Stimulated activated naive CD8-positive, alpha-beta T cell treated with anti-CD3 and anti-CD28 coated beads, Interleukin-15, amount 100 ng/mL, for 72 hours (primary cell): ENCODE results near the gene CDRT4.

ENCODE experiments used
- ATAC-seq: fragments of 150-1000 bp; cut with Tn5 transposase; 2 replicates; pipeline ENCODE4 v1.10.0; 2021; ENCODE audit warnings: mild to moderate bottlenecking, moderate library complexity
- DNase-seq, 2 donors: peaks; one replicate each; pipeline ENCODE4 v3.0.0; 2021 to 2022
- H3K27ac Mint-ChIP-seq, 2 donors: one replicate each; pipeline ENCODE4 v1.8.0; 2022; ENCODE audit warnings: mild to moderate bottlenecking in 2 of 2, mixed read lengths in 2 of 2, moderate library complexity in 2 of 2
- H3K27me3 Mint-ChIP-seq: one replicate; pipeline ENCODE4 v1.8.0; 2022; ENCODE audit warnings: mixed read lengths
- H3K4me1 Mint-ChIP-seq: one replicate; pipeline ENCODE4 v1.8.0; 2022; ENCODE audit warnings: mild to moderate bottlenecking, mixed read lengths
- H3K4me3 Mint-ChIP-seq, 2 donors: one replicate each; pipeline ENCODE4 v1.8.0; 2022; ENCODE audit warnings: mild to moderate bottlenecking in 2 of 2, mixed read lengths in 2 of 2, moderate library complexity in 1 of 2
- H3K9me3 Mint-ChIP-seq, 2 donors: one replicate each; pipeline ENCODE4 v1.8.0; 2022; ENCODE audit warnings: mixed read lengths in 2 of 2

CDRT4 gene

DNA sequence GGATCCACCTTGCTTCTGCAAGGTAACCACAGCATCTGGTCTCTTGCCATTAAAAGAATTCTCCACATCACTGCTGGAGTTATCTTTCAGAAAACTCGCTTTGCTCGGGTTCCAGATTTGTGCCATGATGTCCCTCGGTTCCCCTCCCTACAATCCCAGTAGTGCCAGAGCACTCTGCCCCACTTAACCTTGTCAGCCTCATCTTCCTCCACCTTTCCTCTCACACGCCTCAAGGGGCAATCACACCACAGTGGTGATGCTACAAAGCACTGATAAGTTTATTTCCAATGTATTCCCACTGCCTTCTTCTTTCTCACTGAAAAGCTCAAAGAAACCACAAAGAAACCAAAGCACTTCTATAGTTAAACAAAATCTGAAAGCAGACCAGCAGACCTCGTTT is 11.4 kb upstream of the CDRT4 start:
- Mint-ChIP-seq H3K9me3 (no peaks in the 10 kb centered on the region), H3K27me3 (no peaks in the 10 kb centered on the region), H3K27ac (no peak overlapping the region), H3K4me1 (peaks cover 5% of the 10 kb centered on the region), H3K4me3 (no peak overlapping the region)
- ATAC-seq = no peak
- no peak for DNase-seq

DNA sequence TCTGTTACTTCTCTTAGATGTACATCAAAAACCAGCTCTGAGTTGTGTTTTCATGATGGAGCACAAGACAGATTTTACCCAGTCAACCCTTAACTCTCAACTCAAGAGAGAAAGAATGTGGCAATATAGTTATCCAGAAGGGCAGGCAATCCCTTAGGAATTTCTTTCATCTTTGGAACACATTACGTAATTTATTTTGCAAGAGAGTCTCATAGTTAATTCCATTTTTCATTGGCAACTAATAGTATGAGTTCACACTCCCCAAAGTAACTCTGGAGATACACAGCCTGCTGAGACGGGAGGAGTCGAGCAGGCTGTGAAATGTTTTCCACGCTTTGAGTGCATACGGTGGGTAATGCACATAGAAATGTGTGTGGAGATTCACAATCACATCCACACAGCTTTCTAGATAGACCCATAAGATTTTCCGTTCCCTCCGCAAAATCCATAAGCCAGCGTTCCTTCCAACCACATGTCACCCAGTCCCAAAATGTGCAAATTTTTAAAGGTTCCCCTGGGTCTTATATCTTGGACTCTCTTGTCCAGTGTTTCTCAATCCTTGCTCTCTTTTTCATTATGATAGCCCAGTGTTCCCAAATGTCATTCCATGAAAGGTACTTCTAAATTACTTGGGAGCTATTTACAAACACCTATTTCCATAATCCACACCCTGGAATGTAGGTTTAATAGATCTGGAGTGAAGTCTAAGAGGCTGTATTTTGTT is 8.4 kb upstream of the CDRT4 start:
- H3K4me3 Mint-ChIP-seq = no peak overlapping the region
- no peak overlapping the region for H3K27ac Mint-ChIP-seq
- H3K27me3 Mint-ChIP-seq = no peaks in the 10 kb centered on the region
- DNase-seq = no peak
- no peaks in the 10 kb centered on the region for H3K9me3 Mint-ChIP-seq
- H3K4me1 Mint-ChIP-seq = peaks cover 5% of the 10 kb centered on the region
- ATAC-seq = no peak

DNA sequence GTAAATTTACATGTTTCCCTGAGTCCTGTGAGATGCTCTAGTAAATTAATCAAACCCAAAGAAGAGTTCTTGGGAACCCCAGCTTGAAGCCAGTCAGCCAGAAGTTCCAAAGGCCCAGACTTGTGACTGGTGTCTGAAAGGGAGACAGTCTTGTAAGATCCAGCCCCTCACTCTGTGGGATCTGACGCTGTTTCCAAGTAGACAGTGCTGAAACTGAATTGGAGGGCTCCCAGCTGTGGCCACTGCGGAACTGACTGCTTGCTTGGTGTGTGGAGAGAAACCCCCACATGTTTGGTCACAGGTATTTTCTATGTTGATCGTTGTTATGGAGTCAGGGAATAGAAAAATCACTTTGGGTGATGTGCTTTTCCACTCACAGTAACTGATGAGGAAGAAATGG is 5.5 kb upstream of the CDRT4 start:
- no peak overlapping the region for H3K4me3 Mint-ChIP-seq
- H3K27me3 Mint-ChIP-seq = no peaks in the 10 kb centered on the region
- no peak overlapping the region for H3K27ac Mint-ChIP-seq
- no peaks in the 10 kb centered on the region for H3K9me3 Mint-ChIP-seq
- DNase-seq (no peak), ATAC-seq (no peak)
- H3K4me1 Mint-ChIP-seq = no peaks in the 10 kb centered on the region

DNA sequence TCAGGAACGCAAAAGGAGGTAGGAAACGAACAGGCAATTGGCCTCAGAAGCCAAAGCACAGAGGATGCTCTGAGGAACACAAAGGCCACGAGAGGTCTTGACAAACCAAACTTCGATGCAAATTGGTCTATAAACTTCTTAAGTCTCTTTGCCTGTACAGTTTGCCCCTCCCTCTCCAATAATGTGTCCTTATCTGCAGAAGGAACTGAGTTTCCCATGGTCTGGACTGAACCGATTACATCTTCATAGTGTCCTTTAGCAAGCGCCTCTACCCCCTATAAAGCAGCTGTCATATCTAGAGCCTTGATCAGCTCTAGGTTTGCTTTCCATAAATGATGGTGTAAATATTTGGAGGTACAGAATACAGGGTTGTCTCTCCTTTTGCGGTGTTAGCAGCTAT is 3.1 kb upstream of the CDRT4 start:
- Mint-ChIP-seq H3K27ac (no peak overlapping the region), H3K9me3 (no peaks in the 10 kb centered on the region), H3K4me1 (no peaks in the 10 kb centered on the region), H3K27me3 (no peaks in the 10 kb centered on the region), H3K4me3 (no peak overlapping the region)
- ATAC-seq (no peak), DNase-seq (no peak)

DNA sequence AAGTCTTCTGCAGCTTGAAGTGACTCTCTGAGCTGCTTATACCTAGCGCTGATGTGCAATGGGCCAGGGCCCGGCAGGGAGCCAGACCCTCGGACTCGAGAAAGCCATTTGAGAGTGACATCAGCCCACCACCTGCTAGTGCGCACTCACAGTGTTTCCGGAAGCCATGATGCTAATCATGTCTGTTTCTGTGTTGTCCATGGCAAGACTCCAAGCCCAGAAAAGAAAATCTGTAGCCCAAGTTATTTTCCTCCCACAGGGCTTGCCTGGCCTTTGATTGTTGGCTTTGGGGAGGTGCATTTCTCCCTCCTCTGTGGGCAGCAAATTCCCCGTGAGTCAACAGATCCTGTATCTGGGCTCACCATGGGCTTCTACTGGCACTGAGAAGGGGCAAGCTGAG is 1.8 kb upstream of the CDRT4 start:
- H3K27ac Mint-ChIP-seq = no peak overlapping the region
- DNase-seq (no peak), ATAC-seq (no peak)
- H3K4me1 Mint-ChIP-seq = no peaks in the 10 kb centered on the region
- H3K4me3 Mint-ChIP-seq = no peak overlapping the region
- no peaks in the 10 kb centered on the region for H3K9me3 Mint-ChIP-seq
- H3K27me3 Mint-ChIP-seq = no peaks in the 10 kb centered on the region

DNA sequence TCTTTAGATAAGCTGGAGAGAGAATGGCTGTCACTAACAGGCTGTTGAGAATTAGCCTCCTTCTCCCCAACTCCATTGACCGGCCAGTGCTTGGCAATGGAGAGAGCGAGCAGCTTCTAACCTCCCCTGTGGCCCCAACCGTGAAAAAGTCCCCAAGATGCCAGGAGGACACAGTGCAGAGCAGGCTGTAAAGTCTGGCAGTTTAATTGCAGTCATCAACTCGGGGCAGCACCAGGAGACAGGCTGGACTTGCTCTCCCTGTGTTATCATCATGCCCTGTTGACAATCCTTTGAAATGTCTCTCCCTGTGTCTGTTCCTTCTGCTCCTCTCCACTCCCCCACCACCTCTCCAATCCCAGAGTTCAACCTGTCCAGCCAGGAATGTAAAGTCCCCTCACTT is 705 bp upstream of the CDRT4 start:
- H3K27ac Mint-ChIP-seq = peak overlapping the region in 1 of 2 donors; percentile 55
- H3K9me3 Mint-ChIP-seq = no peaks in the 10 kb centered on the region

DNA sequence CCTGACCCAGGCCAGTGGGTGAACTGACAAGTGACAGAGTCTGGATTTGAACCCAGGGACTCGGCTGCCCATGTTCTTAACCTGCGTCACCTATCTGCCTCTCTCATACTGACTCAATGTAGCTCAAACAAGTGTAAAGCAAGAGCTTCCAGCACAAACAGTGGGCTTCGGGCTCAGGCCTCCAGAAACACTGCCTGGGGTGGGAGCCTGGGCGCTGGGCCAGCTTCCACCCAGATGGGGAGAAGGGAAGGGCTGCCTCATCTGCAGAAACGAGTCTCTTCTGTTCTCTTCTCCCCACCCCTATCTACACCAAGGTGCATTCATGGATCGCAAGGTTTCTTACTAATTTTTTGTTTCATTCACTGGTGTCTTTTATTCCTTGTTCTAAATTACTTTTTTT is 1.3 kb downstream of the CDRT4 start:
- ATAC-seq (no peak), DNase-seq (no peak)
- Mint-ChIP-seq H3K9me3 (peaks cover 0 to 4% of the 10 kb centered on the region in 2 donors), H3K4me3 (no peak overlapping the region), H3K4me1 (no peaks in the 10 kb centered on the region), H3K27me3 (no peaks in the 10 kb centered on the region), H3K27ac (no peak overlapping the region)

More for the DNA sequence above, 705 bp upstream of the CDRT4 start:
- DNase-seq (no peak), ATAC-seq (no peak)
- no peaks in the 10 kb centered on the region for H3K27me3 Mint-ChIP-seq
- H3K4me3 Mint-ChIP-seq = no peak overlapping the region
- no peaks in the 10 kb centered on the region for H3K4me1 Mint-ChIP-seq

DNA sequence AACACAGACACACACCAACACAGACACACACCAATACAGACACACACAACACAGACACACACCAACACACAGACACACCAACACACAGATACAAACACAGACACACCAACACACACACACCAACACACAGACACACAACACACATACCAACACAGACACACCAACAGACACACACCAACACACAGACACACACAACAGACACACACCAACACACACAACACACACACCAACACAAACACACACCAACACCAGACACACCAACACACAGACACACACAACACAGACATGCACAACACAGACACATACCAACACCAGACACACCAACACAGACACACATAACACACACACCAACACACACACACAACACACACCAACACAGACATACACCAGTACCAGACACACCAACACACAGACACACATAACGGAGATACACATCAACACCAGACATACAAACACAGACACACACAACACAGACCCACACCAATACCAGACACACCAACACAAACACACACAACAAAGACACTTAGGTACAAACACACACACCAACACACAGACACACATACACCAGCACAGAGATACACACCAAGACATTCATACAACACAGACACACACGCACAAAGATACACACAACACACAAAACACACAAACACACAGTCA is 2.2 kb downstream of the CDRT4 start:
- Mint-ChIP-seq H3K4me3 (no peak overlapping the region), H3K4me1 (no peaks in the 10 kb centered on the region), H3K27me3 (no peaks in the 10 kb centered on the region), H3K9me3 (peaks cover 0 to 4% of the 10 kb centered on the region in 2 donors), H3K27ac (no peak overlapping the region)
- DNase-seq = no peak
- ATAC-seq = no peak

DNA sequence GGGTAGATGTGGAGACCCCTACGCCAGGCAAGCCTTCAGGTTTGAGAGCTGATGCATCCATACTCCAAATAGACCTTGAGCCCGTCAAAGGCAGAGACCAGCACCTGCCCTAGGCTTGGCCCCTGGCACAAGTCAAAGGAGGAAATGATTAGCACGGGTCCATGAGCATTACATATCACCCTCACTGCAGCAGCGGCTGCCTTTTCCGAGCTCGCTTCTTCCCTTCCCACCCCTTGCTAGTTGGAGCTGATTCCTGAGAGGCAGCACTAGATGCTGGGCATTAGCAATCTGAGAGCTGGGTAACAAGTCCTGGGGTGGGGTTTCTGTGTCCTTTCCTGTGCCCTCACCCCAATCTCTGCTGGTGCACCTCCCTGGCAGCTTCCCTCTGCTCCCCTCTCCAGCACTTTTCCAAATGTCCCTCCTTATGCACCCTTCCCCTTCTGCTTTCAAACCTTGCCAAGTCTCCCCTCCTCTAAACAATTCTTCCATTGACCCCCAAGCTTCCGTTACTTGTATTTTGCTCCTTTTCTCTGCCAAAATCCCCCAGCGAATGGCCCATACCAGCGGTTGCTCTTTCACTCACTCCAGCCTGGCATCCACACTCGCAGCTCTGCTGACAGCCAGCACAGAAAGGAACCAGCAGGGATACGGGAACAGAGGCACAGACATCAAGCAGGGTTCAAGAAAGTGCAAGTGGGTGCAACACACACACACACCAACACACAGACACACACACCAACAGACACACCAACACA is 3.0 kb downstream of the CDRT4 start:
- Mint-ChIP-seq H3K27ac (no peak overlapping the region), H3K9me3 (peaks cover 0 to 4% of the 10 kb centered on the region in 2 donors), H3K4me1 (no peaks in the 10 kb centered on the region), H3K4me3 (no peak overlapping the region), H3K27me3 (no peaks in the 10 kb centered on the region)
- ATAC-seq = no peak
- DNase-seq = no peak

DNA sequence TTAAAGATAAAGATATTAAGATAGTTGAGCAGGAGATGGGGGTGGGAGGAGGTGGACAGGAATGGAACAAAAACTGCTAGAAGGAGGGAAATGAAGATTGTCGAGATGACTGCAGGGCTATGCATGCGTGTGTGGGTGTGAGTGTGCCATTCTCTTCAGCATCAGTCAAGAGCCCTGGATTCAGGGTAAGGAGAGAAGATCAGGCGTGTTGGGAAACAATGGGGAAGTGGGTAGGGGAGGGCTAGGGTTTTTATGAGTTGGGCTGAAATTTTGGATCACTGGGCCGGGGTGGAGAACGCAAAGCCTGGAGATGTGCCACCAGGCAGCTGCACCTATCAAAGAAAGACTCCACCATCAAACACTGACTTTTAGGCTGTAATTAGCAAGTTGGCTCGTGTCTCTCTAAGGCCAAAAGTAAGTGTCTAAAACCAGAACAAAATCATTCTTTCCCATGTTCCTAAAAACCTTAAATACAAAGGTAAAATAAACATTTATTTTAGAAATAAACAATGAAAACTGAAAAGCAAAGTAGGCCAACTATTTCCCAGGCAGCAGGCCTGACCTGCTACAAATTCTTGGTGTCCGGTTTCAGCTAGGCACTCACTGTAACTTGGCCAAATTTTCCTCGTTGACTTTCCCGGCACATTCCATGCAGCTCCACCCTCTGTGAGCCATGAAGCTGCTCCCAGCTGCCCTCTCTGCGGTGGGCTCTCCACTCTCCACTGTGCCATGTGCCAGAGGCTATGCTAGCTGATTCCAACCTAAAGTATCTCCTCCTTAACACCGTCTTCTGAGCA is 4.2 kb downstream of the CDRT4 start:
- ATAC-seq (no peak), DNase-seq (no peak)
- no peaks in the 10 kb centered on the region for H3K27me3 Mint-ChIP-seq
- no peak overlapping the region for H3K4me3 Mint-ChIP-seq
- no peak overlapping the region for H3K27ac Mint-ChIP-seq
- no peaks in the 10 kb centered on the region for H3K4me1 Mint-ChIP-seq
- peaks cover 0 to 4% of the 10 kb centered on the region in 2 donors for H3K9me3 Mint-ChIP-seq

DNA sequence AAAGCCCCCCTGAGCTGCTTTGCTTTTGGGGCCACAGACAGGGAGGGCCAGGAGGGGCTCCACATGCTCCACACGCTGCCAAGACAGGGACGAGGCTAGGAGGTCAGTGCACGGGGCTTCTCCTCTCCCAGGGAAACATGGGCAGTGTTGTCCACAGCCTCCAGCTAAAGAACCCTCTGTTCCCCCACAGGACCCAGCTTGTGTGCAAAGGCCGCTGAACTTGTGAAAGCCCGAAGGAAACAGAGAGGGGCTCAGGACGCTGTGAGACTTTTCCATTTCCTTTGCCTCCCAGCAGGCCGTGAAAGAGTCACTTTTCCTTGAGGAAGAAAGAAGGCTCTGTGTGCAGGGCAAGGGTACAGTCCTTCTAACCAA is 9.7 kb downstream of the CDRT4 start:
- ATAC-seq (no peak), DNase-seq (no peak)
- no peak overlapping the region for H3K27ac Mint-ChIP-seq
- no peak overlapping the region for H3K4me3 Mint-ChIP-seq
- peaks cover 4 to 13% of the 10 kb centered on the region in 2 donors for H3K9me3 Mint-ChIP-seq
- H3K4me1 Mint-ChIP-seq = no peaks in the 10 kb centered on the region
- H3K27me3 Mint-ChIP-seq = no peaks in the 10 kb centered on the region

DNA sequence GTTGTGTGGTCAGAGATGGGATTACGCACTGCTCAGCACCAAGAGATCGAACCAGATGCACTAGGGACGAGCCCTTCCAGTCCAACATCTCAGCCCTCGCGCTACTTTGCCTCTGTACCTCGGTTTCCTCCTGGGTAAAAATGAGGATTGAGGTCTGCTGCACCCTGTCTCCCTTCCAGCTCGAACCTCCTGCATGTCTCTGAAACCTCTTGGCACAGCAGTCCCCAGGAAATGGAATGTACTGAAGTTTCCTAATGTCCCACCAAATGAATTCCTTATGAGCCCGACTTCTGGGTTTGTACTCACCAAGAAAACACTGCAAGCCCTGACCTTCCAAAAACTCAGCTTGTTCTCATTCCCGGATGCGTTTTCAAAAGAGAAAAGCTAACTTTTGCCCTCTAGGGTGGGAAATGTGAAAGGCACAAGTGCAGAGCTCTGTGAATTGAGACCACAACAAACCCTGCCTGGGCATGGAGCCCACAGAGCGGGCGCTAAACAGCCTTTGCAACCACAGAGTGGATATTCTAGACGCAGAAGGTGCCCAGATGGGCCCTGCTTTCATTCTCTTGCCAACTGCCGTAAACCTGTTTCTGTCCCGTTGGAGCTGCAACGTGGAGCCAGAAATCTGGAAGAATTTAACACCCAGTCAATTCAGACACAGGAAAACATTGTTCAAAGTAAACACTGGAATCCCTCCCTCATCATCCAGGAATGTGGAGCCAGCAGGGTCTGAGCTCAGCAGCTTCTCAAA is 10.3 kb downstream of the CDRT4 start:
- Mint-ChIP-seq H3K27ac (peak overlapping the region in 1 of 2 donors; percentile 72), H3K4me3 (no peak overlapping the region), H3K4me1 (no peaks in the 10 kb centered on the region), H3K9me3 (peaks cover 0 to 13% of the 10 kb centered on the region in 2 donors), H3K27me3 (no peaks in the 10 kb centered on the region)
- no peak for DNase-seq
- no peak for ATAC-seq

DNA sequence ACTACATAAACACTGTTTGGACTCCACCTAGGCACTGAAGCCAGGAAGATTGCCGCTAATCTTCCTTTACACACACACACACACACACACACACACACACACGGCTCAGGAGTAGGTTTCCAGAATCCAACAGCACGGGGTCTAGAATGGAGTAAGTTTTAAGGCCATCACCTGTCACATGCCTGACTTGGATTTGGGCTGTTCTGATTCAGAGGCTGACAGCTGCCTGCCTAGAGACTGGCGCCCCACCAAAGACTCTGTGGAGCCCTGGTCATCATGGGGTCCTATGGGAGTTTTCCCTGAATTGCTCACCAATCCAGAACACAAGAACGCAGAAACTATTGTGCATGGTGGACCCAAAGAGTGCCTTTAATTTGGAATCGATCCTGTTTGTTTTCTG is 10.9 kb downstream of the CDRT4 start:
- ATAC-seq = no peak
- peak overlapping the region in 1 of 2 donors; percentile 5 for H3K27ac Mint-ChIP-seq
- no peak for DNase-seq
- H3K4me1 Mint-ChIP-seq = no peaks in the 10 kb centered on the region
- no peaks in the 10 kb centered on the region for H3K27me3 Mint-ChIP-seq
- peaks cover 0 to 13% of the 10 kb centered on the region in 2 donors for H3K9me3 Mint-ChIP-seq
- H3K4me3 Mint-ChIP-seq = no peak overlapping the region

DNA sequence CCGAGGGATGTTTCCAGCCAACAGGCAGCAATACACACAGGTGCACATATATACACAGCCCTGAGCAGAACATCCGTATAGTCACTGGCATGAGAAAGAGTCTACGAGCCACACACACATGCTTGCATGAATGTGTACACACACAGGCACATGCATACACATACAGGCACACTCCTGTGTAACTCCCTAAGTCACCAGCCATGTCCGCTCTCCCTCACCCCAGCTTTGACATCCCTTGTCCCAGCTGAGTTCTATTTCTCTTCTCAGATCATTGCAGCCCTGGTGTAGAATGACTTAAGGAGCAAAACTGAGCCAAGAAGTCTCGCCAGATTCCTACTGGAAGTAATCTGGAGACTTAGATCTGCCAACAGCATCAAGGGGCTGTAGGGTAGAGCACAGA is 13.1 kb downstream of the CDRT4 start:
- no peaks in the 10 kb centered on the region for H3K27me3 Mint-ChIP-seq
- H3K9me3 Mint-ChIP-seq = peaks cover 0 to 13% of the 10 kb centered on the region in 2 donors
- no peak overlapping the region for H3K27ac Mint-ChIP-seq
- H3K4me3 Mint-ChIP-seq = no peak overlapping the region
- DNase-seq (no peak), ATAC-seq (no peak)
- no peaks in the 10 kb centered on the region for H3K4me1 Mint-ChIP-seq

DNA sequence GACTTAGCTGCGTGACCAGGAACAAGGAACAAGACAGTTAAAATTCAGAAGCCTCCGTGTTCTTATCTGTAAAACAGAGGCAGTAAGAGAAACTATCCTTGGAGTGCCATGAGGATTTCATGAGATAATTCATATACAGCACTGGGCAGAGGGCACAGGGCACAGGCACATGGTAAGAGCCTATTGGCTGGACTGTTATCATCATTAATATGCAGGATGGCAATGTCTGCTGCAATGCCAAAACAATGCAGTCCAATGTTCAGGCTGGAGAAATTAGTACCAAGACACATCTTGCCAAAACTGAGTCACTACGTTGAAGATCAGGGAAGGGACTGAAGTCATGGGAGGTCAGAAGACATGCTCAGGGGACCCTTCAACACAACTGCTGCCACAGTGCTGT is 13.6 kb downstream of the CDRT4 start:
- DNase-seq (no peak), ATAC-seq (no peak)
- Mint-ChIP-seq H3K27me3 (no peaks in the 10 kb centered on the region), H3K9me3 (peaks cover 0 to 13% of the 10 kb centered on the region in 2 donors), H3K27ac (no peak overlapping the region), H3K4me1 (no peaks in the 10 kb centered on the region), H3K4me3 (no peak overlapping the region)
